Large intestine (tissue), 3 donors: ENCODE measurements around the gene KCNQ5. TPM values are rescaled to one million over a fixed set of nuclear protein-coding genes. Genes with fewer than 3 reads are reported as not detected.

ENCODE experiments used
- DNase-seq, 2 donors: peaks; one replicate each; pipeline versions ENCODE4 v3.0.0 to v3.0.0-alpha.2; 2013
- H3K27ac ChIP-seq: one replicate; pipeline ENCODE4 v1.5.1; 2013; ENCODE audit warnings: low read length
- H3K27me3 ChIP-seq: 2 replicates; pipeline ENCODE4 v1.6.1; 2013; ENCODE audit warnings: low read length; ENCODE audit not compliant: control insufficient read depth, insufficient read depth
- H3K36me3 ChIP-seq: 2 replicates; pipeline ENCODE4 v1.6.1; 2013; ENCODE audit warnings: low read length; ENCODE audit not compliant: control insufficient read depth, insufficient read depth
- H3K4me1 ChIP-seq: one replicate; pipeline ENCODE4 v1.6.1; 2013; ENCODE audit warnings: low read length; ENCODE audit not compliant: control insufficient read depth, insufficient read depth
- H3K4me3 ChIP-seq: one replicate; pipeline ENCODE4 v1.5.1; 2013; ENCODE audit warnings: low read length
- H3K9me3 ChIP-seq: one replicate; pipeline ENCODE4 v1.6.1; 2013; ENCODE audit warnings: mild to moderate bottlenecking, low read depth, low read length, moderate library complexity; ENCODE audit not compliant: control insufficient read depth
- WGBS: methylation state at CpG from one replicate; pipeline ENCODE4 v1.1.5; 2013; ENCODE audit warnings: low lambda C conversion rate; ENCODE audit not compliant: insufficient coverage; 5-methylcytosine and 5-hydroxymethylcytosine counted together
- polyA plus RNA-seq: library from polyadenylated mRNA; unstranded; fragments of 120-200 nt; gene quantifications from one replicate; pipeline ENCODE4 v1.2.1, GENCODE V29; 2013

KCNQ5 gene
- polyA plus RNA-seq, 1 donor, result 3.4 TPM

- H3K4me1 ChIP-seq, result no peaks in the 10 kb centered on the region
- WGBS, result 100% methylated on average over 4 of the region's 41 CpGs
- DNase-seq, result no peak
Observed at GRCh38 chr6:73156793-73157767, 535.2 kb downstream of the KCNQ5 start.

GRCh38 chr6:73157870-73158269, 536.0 kb downstream of the KCNQ5 start:
- WGBS, result no CpG with 5 or more reads among the region's 34 CpGs
- no peaks in the 10 kb centered on the region for H3K27me3 ChIP-seq
- H3K9me3 ChIP-seq, result peaks cover 5% of the 10 kb centered on the region
- no peak overlapping the region for H3K27ac ChIP-seq
- no peak for DNase-seq
- H3K4me1 ChIP-seq, result no peaks in the 10 kb centered on the region
- no peak overlapping the region for H3K4me3 ChIP-seq
- no peaks in the 10 kb centered on the region for H3K36me3 ChIP-seq

More at GRCh38 chr6:73156793-73157767, 535.2 kb downstream of the KCNQ5 start:
- Histone ChIP-seq H3K27ac (no peak overlapping the region), H3K9me3 (peaks cover 5% of the 10 kb centered on the region), H3K27me3 (no peaks in the 10 kb centered on the region), H3K36me3 (no peaks in the 10 kb centered on the region), H3K4me3 (no peak overlapping the region)

- H3K36me3 ChIP-seq, result no peaks in the 10 kb centered on the region
- H3K4me3 ChIP-seq, result no peak overlapping the region
- DNase-seq, result no peak
- WGBS, result 70% methylated on average over 2 of the region's 4 CpGs
- no peaks in the 10 kb centered on the region for H3K9me3 ChIP-seq
- no peaks in the 10 kb centered on the region for H3K27me3 ChIP-seq
- H3K4me1 ChIP-seq, result no peaks in the 10 kb centered on the region
- H3K27ac ChIP-seq, result no peak overlapping the region
Observed at GRCh38 chr6:73169111-73169510, 547.2 kb downstream of the KCNQ5 start.

GRCh38 chr6:73169633-73170032, 547.8 kb downstream of the KCNQ5 start:
- no peaks in the 10 kb centered on the region for H3K36me3 ChIP-seq
- DNase-seq, result no peak
- WGBS, result 40% methylated on average over 1 of the region's 5 CpGs

GRCh38 chr6:73174646-73175045, 552.8 kb downstream of the KCNQ5 start:
- no peaks in the 10 kb centered on the region for H3K9me3 ChIP-seq
- no peaks in the 10 kb centered on the region for H3K4me1 ChIP-seq
- no peaks in the 10 kb centered on the region for H3K27me3 ChIP-seq
- no CpG with 5 or more reads among the region's 4 CpGs for WGBS
- H3K27ac ChIP-seq, result no peak overlapping the region
- DNase-seq, result no peak
- no peak overlapping the region for H3K4me3 ChIP-seq
- no peaks in the 10 kb centered on the region for H3K36me3 ChIP-seq

More at GRCh38 chr6:73169633-73170032, 547.8 kb downstream of the KCNQ5 start:
- H3K27ac ChIP-seq, result no peak overlapping the region
- H3K4me1 ChIP-seq, result no peaks in the 10 kb centered on the region
- H3K9me3 ChIP-seq, result no peaks in the 10 kb centered on the region
- H3K4me3 ChIP-seq, result no peak overlapping the region
- no peaks in the 10 kb centered on the region for H3K27me3 ChIP-seq

- no peaks in the 10 kb centered on the region for H3K36me3 ChIP-seq
Observed at GRCh38 chr6:73176057-73176456, 554.2 kb downstream of the KCNQ5 start.

GRCh38 chr6:73177221-73177944, 555.5 kb downstream of the KCNQ5 start:
- Histone ChIP-seq H3K4me3 (no peak overlapping the region), H3K9me3 (no peaks in the 10 kb centered on the region), H3K4me1 (no peaks in the 10 kb centered on the region), H3K36me3 (no peaks in the 10 kb centered on the region), H3K27ac (no peak overlapping the region), H3K27me3 (no peaks in the 10 kb centered on the region)
- no peak for DNase-seq
- no CpG with 5 or more reads among the region's 5 CpGs for WGBS

More at GRCh38 chr6:73176057-73176456, 554.2 kb downstream of the KCNQ5 start:
- no peaks in the 10 kb centered on the region for H3K27me3 ChIP-seq
- H3K4me1 ChIP-seq, result no peaks in the 10 kb centered on the region
- H3K4me3 ChIP-seq, result no peak overlapping the region
- no peaks in the 10 kb centered on the region for H3K9me3 ChIP-seq
- H3K27ac ChIP-seq, result no peak overlapping the region
- no CpG with 5 or more reads among the region's 6 CpGs for WGBS
- no peak for DNase-seq

- Histone ChIP-seq H3K36me3 (no peaks in the 10 kb centered on the region), H3K27me3 (no peaks in the 10 kb centered on the region), H3K4me3 (no peak overlapping the region), H3K4me1 (no peaks in the 10 kb centered on the region), H3K9me3 (no peaks in the 10 kb centered on the region), H3K27ac (no peak overlapping the region)
- no CpG with 5 or more reads among the region's 6 CpGs for WGBS
- no peak for DNase-seq
Observed at GRCh38 chr6:73180076-73180738, 558.3 kb downstream of the KCNQ5 start.

GRCh38 chr6:73180763-73181619, 559.1 kb downstream of the KCNQ5 start:
- Histone ChIP-seq H3K36me3 (no peaks in the 10 kb centered on the region), H3K4me1 (no peaks in the 10 kb centered on the region), H3K9me3 (no peaks in the 10 kb centered on the region), H3K4me3 (no peak overlapping the region), H3K27me3 (no peaks in the 10 kb centered on the region), H3K27ac (no peak overlapping the region)
- peak; percentile 12 to 29 for DNase-seq
- no CpG with 5 or more reads among the region's 7 CpGs for WGBS
